ENCODE data around the gene TSSC4. TPM values are rescaled to one million over a fixed set of nuclear protein-coding genes. Genes with fewer than 3 reads are reported as not detected.

The TSSC4 gene
- total RNA-seq, 2 experiments from 2014 or later, result 40.4 to 50.9 TPM

- no TSS peak for BruUV-seq (replicated peaks)
- H3K4me1 ChIP-seq (ENCODE audit: insufficient read depth, low read length, poor library complexity, severe bottlenecking), result no peaks in the 10 kb centered on the region
- TF ChIP-seq EZH2phosphoT487 (IDR thresholded peaks at IDR 0.05; ENCODE audit: borderline replicate concordance, low read depth, low read length), result no peak
- TF ChIP-seq, protein P1, sequence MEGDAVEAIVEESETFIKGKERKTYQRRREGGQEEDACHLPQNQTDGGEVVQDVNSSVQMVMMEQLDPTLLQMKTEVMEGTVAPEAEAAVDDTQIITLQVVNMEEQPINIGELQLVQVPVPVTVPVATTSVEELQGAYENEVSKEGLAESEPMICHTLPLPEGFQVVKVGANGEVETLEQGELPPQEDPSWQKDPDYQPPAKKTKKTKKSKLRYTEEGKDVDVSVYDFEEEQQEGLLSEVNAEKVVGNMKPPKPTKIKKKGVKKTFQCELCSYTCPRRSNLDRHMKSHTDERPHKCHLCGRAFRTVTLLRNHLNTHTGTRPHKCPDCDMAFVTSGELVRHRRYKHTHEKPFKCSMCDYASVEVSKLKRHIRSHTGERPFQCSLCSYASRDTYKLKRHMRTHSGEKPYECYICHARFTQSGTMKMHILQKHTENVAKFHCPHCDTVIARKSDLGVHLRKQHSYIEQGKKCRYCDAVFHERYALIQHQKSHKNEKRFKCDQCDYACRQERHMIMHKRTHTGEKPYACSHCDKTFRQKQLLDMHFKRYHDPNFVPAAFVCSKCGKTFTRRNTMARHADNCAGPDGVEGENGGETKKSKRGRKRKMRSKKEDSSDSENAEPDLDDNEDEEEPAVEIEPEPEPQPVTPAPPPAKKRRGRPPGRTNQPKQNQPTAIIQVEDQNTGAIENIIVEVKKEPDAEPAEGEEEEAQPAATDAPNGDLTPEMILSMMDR (conservative IDR thresholded peaks at IDR 0.05; ENCODE audit: low read length), result no peak
- no peak overlapping the region for H3K4me3 ChIP-seq (ENCODE audit: low read depth, low read length, poor library complexity, severe bottlenecking)
- no peak overlapping the region for H2AFZ ChIP-seq (ENCODE audit: low read length)
- H3K36me3 ChIP-seq (ENCODE audit: insufficient read depth, low read length), result no peaks in the 10 kb centered on the region
- no peak for DNase-seq (ENCODE audit: low spot score)
- no peak overlapping the region for H3K4me2 ChIP-seq (ENCODE audit: low read length)
- no peak overlapping the region for H3K27ac ChIP-seq (ENCODE audit: low read depth, low read length, poor library complexity, severe bottlenecking)
- no peaks in the 10 kb centered on the region for H4K20me1 ChIP-seq (ENCODE audit: insufficient read depth, low read length)
- H3K79me2 ChIP-seq (ENCODE audit: insufficient read depth, low read depth, low read length), result no peaks in the 10 kb centered on the region
- no peaks in the 10 kb centered on the region for H3K9me3 ChIP-seq (ENCODE audit: low read length)
- no peaks in the 10 kb centered on the region for H3K9me2 ChIP-seq (ENCODE audit: insufficient read depth, low read length)
- intact Hi-C loops (cut with micrococcal nuclease; ENCODE audit: unreplicated experiment), result no loop called here
- ChIA-PET POLR2A (no interaction called here), CTCF (ENCODE audit: unreplicated experiment) (interaction anchor here (4.7 kb wide), 1 partner anchor 112 kb away, joined by 44 read pairs; no protein-coding TSS in a partner anchor)
Measured at GRCh38 chr11:2417856-2418692, 17.5 kb downstream of the TSSC4 start.

- no peaks in the 10 kb centered on the region for H3K9me3 ChIP-seq (ENCODE audit: low read length)
- TF ChIP-seq EZH2phosphoT487 (IDR thresholded peaks at IDR 0.05; ENCODE audit: borderline replicate concordance, low read depth, low read length), result no peak
- TF ChIP-seq, protein P1 (conservative IDR thresholded peaks at IDR 0.05; ENCODE audit: low read length), result no peak
- H3K36me3 ChIP-seq (ENCODE audit: insufficient read depth, low read length), result no peaks in the 10 kb centered on the region
- no peaks in the 10 kb centered on the region for H3K9me2 ChIP-seq (ENCODE audit: insufficient read depth, low read length)
- ChIA-PET CTCF (ENCODE audit: unreplicated experiment) (interaction anchor here (4.7 kb wide), 1 partner anchor 113 kb away, joined by 44 read pairs; no protein-coding TSS in a partner anchor), POLR2A (interaction anchor here (0.7 kb wide), 2 partner anchors 112 to 122 kb away, joined by 3 to 6 read pairs; no protein-coding TSS in a partner anchor)
- H4K20me1 ChIP-seq (ENCODE audit: insufficient read depth, low read length), result no peaks in the 10 kb centered on the region
- no peaks in the 10 kb centered on the region for H3K4me1 ChIP-seq (ENCODE audit: insufficient read depth, low read length, poor library complexity, severe bottlenecking)
- no peak for DNase-seq (ENCODE audit: low spot score)
- intact Hi-C loops (cut with micrococcal nuclease; ENCODE audit: unreplicated experiment), result loop anchor here (1.0 kb wide), 2 partner anchors 114 to 222 kb away; no protein-coding TSS in a partner anchor
- no peak overlapping the region for H3K4me2 ChIP-seq (ENCODE audit: low read length)
- no peaks in the 10 kb centered on the region for H3K79me2 ChIP-seq (ENCODE audit: insufficient read depth, low read depth, low read length)
- H3K4me3 ChIP-seq (ENCODE audit: low read depth, low read length, poor library complexity, severe bottlenecking), result no peak overlapping the region
- BruUV-seq (replicated peaks), result no TSS peak
- H2AFZ ChIP-seq (ENCODE audit: low read length), result no peak overlapping the region
- no peak overlapping the region for H3K27ac ChIP-seq (ENCODE audit: low read depth, low read length, poor library complexity, severe bottlenecking)
Measured at GRCh38 chr11:2418693-2419360, 18.3 kb downstream of the TSSC4 start.

All from OCI-LY7 (cell line).